ENCODE data around the gene ZC3H6. TPM values are rescaled to one million over a fixed set of nuclear protein-coding genes. Genes with fewer than 3 reads are reported as not detected.

Gene ZC3H6
- polyA plus RNA-seq, 1 of the 3 experiments (the other 2 are of a cell fraction), result 0.71 TPM

DNA sequence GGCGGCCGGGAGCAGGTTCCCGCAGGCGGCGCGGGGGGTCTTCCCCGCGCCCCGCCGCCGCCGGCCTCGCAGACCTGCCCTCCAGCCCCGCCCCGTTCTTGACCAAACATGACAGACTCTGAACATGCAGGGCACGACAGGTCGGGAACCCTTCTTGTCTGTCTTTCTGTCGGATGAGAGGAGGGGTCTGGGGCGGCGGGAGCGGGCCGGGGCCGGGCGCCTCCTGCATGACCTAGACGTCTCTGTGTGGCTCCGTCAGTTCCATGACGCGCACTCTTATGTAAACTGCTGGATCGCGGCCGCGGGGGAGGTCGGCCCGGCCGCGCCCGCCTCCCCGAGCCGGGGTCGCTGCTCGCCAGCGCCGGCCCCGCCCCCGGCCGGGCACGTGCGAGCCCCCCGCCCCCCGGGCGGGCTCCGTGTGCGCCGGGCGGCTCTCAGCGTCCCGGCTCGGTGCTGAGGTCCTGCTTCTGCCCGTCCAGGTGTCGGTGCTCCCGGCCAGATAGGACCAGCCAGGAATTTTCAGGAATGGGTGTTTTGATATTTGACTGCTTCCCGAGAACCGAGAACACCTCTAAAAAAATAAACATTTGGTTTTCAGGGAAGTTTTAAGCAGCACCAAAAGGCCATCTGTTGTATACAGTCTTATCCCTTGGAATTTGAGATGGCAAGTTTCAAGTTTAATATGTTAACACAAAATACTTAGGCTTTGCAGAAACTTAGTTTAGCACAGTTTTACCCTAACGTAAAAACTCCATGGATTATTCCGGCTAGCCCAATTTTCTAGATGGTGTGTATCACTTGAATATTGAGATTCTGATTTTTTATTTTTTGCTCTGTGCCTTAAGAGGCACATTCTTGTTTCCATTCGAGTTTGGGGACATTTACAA is 733 bp downstream of the ZC3H6 start (continued):
- TF ChIP-seq FOSL2 (IDR thresholded peaks at IDR 0.05; ENCODE audit: borderline replicate concordance, low read depth) (no peak), RCOR1 (IDR thresholded peaks at IDR 0.05; ENCODE audit: low read length) (no peak), POLR2AphosphoS5 (IDR thresholded peaks at IDR 0.05; ENCODE audit: low read depth, low read length) (peak; percentile 74), MXI1 (IDR thresholded peaks at IDR 0.05; ENCODE audit: low read depth, low read length) (peak; percentile 82)

DNA sequence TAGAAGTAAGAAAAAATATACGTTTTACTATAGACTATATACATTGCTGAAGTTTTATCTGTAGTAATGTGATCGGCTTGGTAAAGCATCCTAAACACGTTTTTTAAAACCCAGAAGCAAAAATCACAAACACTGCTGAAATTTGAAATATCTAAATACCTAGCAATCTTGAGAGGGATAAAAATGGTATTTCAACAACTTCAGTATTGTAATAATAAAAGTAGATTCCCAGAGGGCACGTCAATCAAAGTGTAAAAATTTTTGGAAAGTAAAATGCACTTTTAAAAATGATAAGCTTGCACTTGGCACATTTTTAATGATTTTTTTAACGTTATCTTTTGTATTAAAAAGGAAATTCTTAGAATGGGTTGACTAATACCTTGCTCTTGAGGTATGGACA is 1.6 kb downstream of the ZC3H6 start:
- Histone ChIP-seq H3K9ac (peak overlapping the region; percentile 99; the same call in 1 of the 2 replicates), H3K36me3 (replicated peaks in 1 of 2; ENCODE audit: control insufficient read depth in 1 of 2, insufficient read depth in 2 of 2, low read length in 1 of 2) (peaks cover 0 to 8% of the 10 kb centered on the region in 2 experiments), H2AFZ (ENCODE audit: low read depth) (no peak overlapping the region), H4K20me1 (ENCODE audit: insufficient read depth) (no peaks in the 10 kb centered on the region), H3F3A (replicated peaks; ENCODE audit: insufficient read depth) (peaks cover 3% of the 10 kb centered on the region), H3K79me2 (ENCODE audit: insufficient read depth) (peaks cover 21% of the 10 kb centered on the region), H3K27ac (ENCODE audit: low read depth in 2 of 2, low read length in 1 of 2) (peak overlapping the region in 1 of 2 experiments; percentile 100; a peak in 1 of 4 replicates), H3K27me3 (ENCODE audit: insufficient read depth) (no peaks in the 10 kb centered on the region), H3K4me2 (peak overlapping the region; percentile 86), H3K4me3 (ENCODE audit: low read depth in 2 of 2, low read length in 1 of 2) (peak overlapping the region; percentile 2 to 95; a peak in 2 of 4 replicates), H3K9me2 (no peaks in the 10 kb centered on the region), H3K9me3 (no peaks in the 10 kb centered on the region), H3K4me1 (ENCODE audit: control insufficient read depth in 1 of 2, insufficient read depth in 2 of 2, low read depth in 1 of 2, low read length in 1 of 2) (peaks cover 0 to 5% of the 10 kb centered on the region in 2 experiments; a peak in 2 of 4 replicates)
- WGBS (ENCODE audit: low lambda C conversion rate), result 57% methylated on average over 5 of the region's 5 CpGs
- POLR2A ChIA-PET, result no interaction called here
- no peak for DNase-seq
- CTCF ChIA-PET, result interaction anchor here (0.7 to 1.5 kb wide), 4 partner anchors 15 to 390 kb away, joined by 3 to 7 read pairs (median 4); no protein-coding TSS in a partner anchor
- TF ChIP-seq TCF12 (IDR thresholded peaks at IDR 0.05), result no peak
- no peak for TF ChIP-seq MXI1 (IDR thresholded peaks at IDR 0.05; ENCODE audit: low read depth, low read length)
- TF ChIP-seq, protein P1, sequence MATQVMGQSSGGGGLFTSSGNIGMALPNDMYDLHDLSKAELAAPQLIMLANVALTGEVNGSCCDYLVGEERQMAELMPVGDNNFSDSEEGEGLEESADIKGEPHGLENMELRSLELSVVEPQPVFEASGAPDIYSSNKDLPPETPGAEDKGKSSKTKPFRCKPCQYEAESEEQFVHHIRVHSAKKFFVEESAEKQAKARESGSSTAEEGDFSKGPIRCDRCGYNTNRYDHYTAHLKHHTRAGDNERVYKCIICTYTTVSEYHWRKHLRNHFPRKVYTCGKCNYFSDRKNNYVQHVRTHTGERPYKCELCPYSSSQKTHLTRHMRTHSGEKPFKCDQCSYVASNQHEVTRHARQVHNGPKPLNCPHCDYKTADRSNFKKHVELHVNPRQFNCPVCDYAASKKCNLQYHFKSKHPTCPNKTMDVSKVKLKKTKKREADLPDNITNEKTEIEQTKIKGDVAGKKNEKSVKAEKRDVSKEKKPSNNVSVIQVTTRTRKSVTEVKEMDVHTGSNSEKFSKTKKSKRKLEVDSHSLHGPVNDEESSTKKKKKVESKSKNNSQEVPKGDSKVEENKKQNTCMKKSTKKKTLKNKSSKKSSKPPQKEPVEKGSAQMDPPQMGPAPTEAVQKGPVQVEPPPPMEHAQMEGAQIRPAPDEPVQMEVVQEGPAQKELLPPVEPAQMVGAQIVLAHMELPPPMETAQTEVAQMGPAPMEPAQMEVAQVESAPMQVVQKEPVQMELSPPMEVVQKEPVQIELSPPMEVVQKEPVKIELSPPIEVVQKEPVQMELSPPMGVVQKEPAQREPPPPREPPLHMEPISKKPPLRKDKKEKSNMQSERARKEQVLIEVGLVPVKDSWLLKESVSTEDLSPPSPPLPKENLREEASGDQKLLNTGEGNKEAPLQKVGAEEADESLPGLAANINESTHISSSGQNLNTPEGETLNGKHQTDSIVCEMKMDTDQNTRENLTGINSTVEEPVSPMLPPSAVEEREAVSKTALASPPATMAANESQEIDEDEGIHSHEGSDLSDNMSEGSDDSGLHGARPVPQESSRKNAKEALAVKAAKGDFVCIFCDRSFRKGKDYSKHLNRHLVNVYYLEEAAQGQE (IDR thresholded peaks at IDR 0.05; ENCODE audit: low read depth, low read length), result no peak
- TF ChIP-seq, protein P2, sequence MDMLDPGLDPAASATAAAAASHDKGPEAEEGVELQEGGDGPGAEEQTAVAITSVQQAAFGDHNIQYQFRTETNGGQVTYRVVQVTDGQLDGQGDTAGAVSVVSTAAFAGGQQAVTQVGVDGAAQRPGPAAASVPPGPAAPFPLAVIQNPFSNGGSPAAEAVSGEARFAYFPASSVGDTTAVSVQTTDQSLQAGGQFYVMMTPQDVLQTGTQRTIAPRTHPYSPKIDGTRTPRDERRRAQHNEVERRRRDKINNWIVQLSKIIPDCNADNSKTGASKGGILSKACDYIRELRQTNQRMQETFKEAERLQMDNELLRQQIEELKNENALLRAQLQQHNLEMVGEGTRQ (IDR thresholded peaks at IDR 0.05; ENCODE audit: borderline replicate concordance, low read depth, low read length), result no peak
- no peak for TF ChIP-seq NRF1 (IDR thresholded peaks at IDR 0.05; ENCODE audit: low read depth, low read length)
- no peak for TF ChIP-seq CHD2 (IDR thresholded peaks at IDR 0.05; ENCODE audit: low read length, partially characterized antibody)
- TF ChIP-seq, protein P3, sequence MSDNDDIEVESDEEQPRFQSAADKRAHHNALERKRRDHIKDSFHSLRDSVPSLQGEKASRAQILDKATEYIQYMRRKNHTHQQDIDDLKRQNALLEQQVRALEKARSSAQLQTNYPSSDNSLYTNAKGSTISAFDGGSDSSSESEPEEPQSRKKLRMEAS (IDR thresholded peaks at IDR 0.05; ENCODE audit: low read depth), result no peak
- no peak for TF ChIP-seq JUND (IDR thresholded peaks at IDR 0.05)
- no peak for TF ChIP-seq EZH2phosphoT487 (IDR thresholded peaks at IDR 0.05; ENCODE audit: borderline replicate concordance, low read depth)
- no peak for TF ChIP-seq FOXJ3 (CRISPR knock-in tag; IDR thresholded peaks at IDR 0.05)
- TF ChIP-seq FOSL2 (IDR thresholded peaks at IDR 0.05; ENCODE audit: borderline replicate concordance, low read depth), result no peak
- TF ChIP-seq RFX5 (IDR thresholded peaks at IDR 0.05; ENCODE audit: low read length), result no peak
